Kidney (tissue), 14 donors: Measurements from ENCODE around the gene CD226. TPM values are rescaled to one million over a fixed set of nuclear protein-coding genes. Genes with fewer than 3 reads are reported as not detected.

Experiments
- DNase-seq, 5 donors: peaks; one replicate each; pipeline ENCODE4 v3.0.0-alpha.2; 2013 to 2020
- FAIRE-seq: peaks from 2 replicates; lab custom pipeline; 2012; peaks lifted over from hg19 to GRCh38; lab: Jason Lieb, UNC
- H3K27ac ChIP-seq, 2 donors: one replicate each; pipeline ENCODE4 v1.7.0; 2013; ENCODE audit warnings: low read depth in 2 of 2, low read length in 2 of 2, inconsistent platforms in 1 of 2
- H3K27me3 ChIP-seq: one replicate; pipeline ENCODE4 v1.7.1; 2013; ENCODE audit warnings: low read length, inconsistent platforms; ENCODE audit not compliant: control insufficient read depth, insufficient read depth
- H3K36me3 ChIP-seq, 3 donors: one replicate each; pipeline versions ENCODE4 v1.7.0 to v1.7.1; 2013; ENCODE audit warnings: low read length in 3 of 3, control low read depth in 1 of 3, inconsistent platforms in 1 of 3; ENCODE audit not compliant: insufficient read depth in 3 of 3, control insufficient read depth in 2 of 3
- H3K4me1 ChIP-seq, 3 donors: one replicate each; pipeline versions ENCODE4 v1.7.0 to v1.7.1; 2013; ENCODE audit warnings: low read length in 3 of 3, inconsistent platforms in 1 of 3, low read depth in 1 of 3; ENCODE audit not compliant: control insufficient read depth in 2 of 3, insufficient read depth in 2 of 3
- H3K4me3 ChIP-seq, 3 donors: one replicate each; pipeline versions ENCODE4 v1.7.0 to v1.8.1; 2013; ENCODE audit warnings: low read length in 3 of 3, control low read depth in 1 of 3, inconsistent platforms in 1 of 3
- H3K9ac ChIP-seq, 3 donors: one replicate each; pipeline versions ENCODE4 v1.7.0 to v1.7.1; 2013; ENCODE audit warnings: low read length in 3 of 3, control low read depth in 1 of 3, inconsistent platforms in 1 of 3
- H3K9me3 ChIP-seq, 3 donors: one replicate each; pipeline versions ENCODE4 v1.7.0 to v1.7.1; 2013; ENCODE audit warnings: low read length in 3 of 3, control low read depth in 1 of 3, inconsistent platforms in 1 of 3; ENCODE audit not compliant: control insufficient read depth in 2 of 3, insufficient read depth in 1 of 3
- CTCF ChIP-seq: IDR thresholded peaks from 3 replicates; pipeline ENCODE4 v1.5.1; 2012; ENCODE audit warnings: mild to moderate bottlenecking, moderate library complexity, borderline replicate concordance; ENCODE audit not compliant: insufficient read depth; ENCODE audit errors: extremely low read depth
- intact Hi-C: fragments of 100-400 bp; cut with DNase I; formaldehyde crosslinking; loops from one replicate; pipeline ENCODE4 v1.11.1; 2022
- polyA plus RNA-seq: library from polyadenylated mRNA; stranded (reverse); fragments of 350-450 nt; fragmentation: Illumina TruSeq; extraction: RNeasy Lipid Tissue Mini Kit (QIAGEN cat#74804); gene quantifications from one replicate; pipeline ENCODE4 v1.2.3, GENCODE V29; 2014; ENCODE audit warnings: low read depth, low replicate concordance; ENCODE audit not compliant: insufficient read depth
- total RNA-seq: library from RNA; stranded (reverse); fragmentation: NEBNext Ultra II Directional; extraction: Animal tissue kit (Norgen Biotek cat#: 25700); gene quantifications from one replicate; pipeline ENCODE4 v1.2.1, GENCODE V29; 2021
- donor health status: control.
- donor health status: control.
- donor health status: control.
- donor health status: control.
- donor health status: control.
- donor health status: DM: yes; HTN: yes; CAD: no.
- donor health status: Normal renal cell carcinoma (clear cell type).

CD226 gene
- total and polyA plus RNA-seq, 2 donors from 2014 or later = 0.28 to 5.0 TPM

DNA sequence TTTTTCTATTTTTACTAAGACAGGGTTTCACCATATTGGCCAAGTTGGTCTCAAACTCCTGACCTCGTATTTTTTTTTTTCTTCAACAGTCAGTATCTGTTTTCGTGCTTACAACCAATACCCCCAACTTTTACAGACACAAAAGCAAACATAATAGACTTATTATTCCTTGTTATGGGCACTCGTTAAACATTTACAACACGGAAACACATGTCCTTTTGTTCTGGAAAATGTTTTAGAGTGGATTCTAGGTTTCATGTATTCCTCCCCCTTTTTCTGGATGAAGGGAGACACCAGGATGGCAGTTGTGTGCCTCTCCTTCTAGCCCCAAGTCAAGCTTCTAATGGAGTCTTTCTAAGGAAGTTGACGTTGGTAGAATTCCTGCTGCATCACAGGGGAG lies 88.8 kb downstream of the CD226 start:
- no peaks in the 10 kb centered on the region for H3K9me3 ChIP-seq
- no peak overlapping the region for H3K9ac ChIP-seq
- TF ChIP-seq CTCF = no peak
- no peak overlapping the region for H3K27ac ChIP-seq
- intact Hi-C loops = no loop called here
- no peak overlapping the region for H3K4me3 ChIP-seq
- no peaks in the 10 kb centered on the region for H3K27me3 ChIP-seq
- no peaks in the 10 kb centered on the region for H3K4me1 ChIP-seq
- no peak for FAIRE-seq
- no peaks in the 10 kb centered on the region for H3K36me3 ChIP-seq
- no peak for DNase-seq

DNA sequence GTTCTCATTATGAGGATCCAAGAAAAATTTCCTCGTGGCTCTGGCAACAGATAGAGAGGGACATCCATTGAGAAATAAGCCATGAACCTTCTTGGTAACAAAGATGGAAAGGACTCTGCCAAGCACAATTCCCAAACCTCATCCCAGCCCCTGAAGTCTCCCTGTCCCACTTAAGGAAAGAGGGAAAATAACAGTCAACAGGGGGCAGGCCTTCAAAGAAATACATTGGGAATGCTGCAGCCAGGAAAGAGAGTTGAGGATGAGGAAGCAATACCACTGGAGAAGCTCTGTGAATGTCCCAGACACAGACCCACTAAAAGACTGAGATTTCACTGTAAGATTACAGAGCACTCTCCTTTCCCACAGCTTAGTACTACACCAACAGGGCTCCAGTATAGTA lies 93.2 kb downstream of the CD226 start:
- Histone ChIP-seq H3K4me3 (no peak overlapping the region), H3K9me3 (no peaks in the 10 kb centered on the region), H3K4me1 (no peaks in the 10 kb centered on the region), H3K27ac (no peak overlapping the region), H3K27me3 (no peaks in the 10 kb centered on the region), H3K36me3 (no peaks in the 10 kb centered on the region), H3K9ac (no peak overlapping the region)
- no peak for FAIRE-seq
- intact Hi-C loops = no loop called here
- DNase-seq = no peak
- no peak for TF ChIP-seq CTCF

GRCh38 chr18:69853051-69853450 lies 94.6 kb downstream of the CD226 start:
- Histone ChIP-seq H3K36me3 (no peaks in the 10 kb centered on the region), H3K9me3 (no peaks in the 10 kb centered on the region), H3K27ac (no peak overlapping the region), H3K27me3 (no peaks in the 10 kb centered on the region), H3K4me3 (no peak overlapping the region), H3K9ac (no peak overlapping the region), H3K4me1 (no peaks in the 10 kb centered on the region)
- FAIRE-seq (no peak), DNase-seq (no peak)
- intact Hi-C loops = no loop called here
- TF ChIP-seq CTCF = no peak
